Smooth muscle cell (in vitro differentiated cells): ENCODE data around the gene POU2F1. TPM values are rescaled to one million over a fixed set of nuclear protein-coding genes. Genes with fewer than 3 reads are reported as not detected.
A peak's percentile ranks its signal among the peaks of the same experiment; 100 is the strongest.

Source experiments
- DNase-seq: peaks from one replicate; lab custom pipeline; 2025; ENCODE audit not compliant: unreplicated experiment; lab: John Stamatoyannopoulos, UW
- H2AFZ ChIP-seq: fragments of 200-600 bp; sonication (generic); 2 replicates; pipeline ENCODE4 v1.6.0; 2016; ENCODE audit warnings: antibody characterized with exemption, low read depth, mild to moderate bottlenecking
- H3F3A ChIP-seq: fragments of 200-600 bp; sonication (generic); 2 replicates; pipeline ENCODE4 v1.6.0; 2017; ENCODE audit warnings: antibody characterized with exemption, low read depth
- H3K27ac ChIP-seq: fragments of 200-600 bp; sonication (generic); 2 replicates; pipeline ENCODE4 v1.5.1; 2016; ENCODE audit warnings: low read depth, mild to moderate bottlenecking
- H3K27me3 ChIP-seq: fragments of 200-600 bp; sonication (generic); 2 replicates; pipeline ENCODE4 v1.6.1; 2016; ENCODE audit warnings: low read depth, mild to moderate bottlenecking
- H3K36me3 ChIP-seq: fragments of 200-600 bp; sonication (generic); 2 replicates; pipeline ENCODE4 v1.5.1; 2016; ENCODE audit warnings: low read depth
- H3K4me1 ChIP-seq: fragments of 200-600 bp; sonication (generic); 2 replicates; pipeline ENCODE4 v1.5.1; 2016; ENCODE audit warnings: low read depth
- H3K4me2 ChIP-seq: fragments of 200-600 bp; sonication (generic); 2 replicates; pipeline ENCODE4 v1.6.0; 2016; ENCODE audit warnings: mild to moderate bottlenecking
- H3K4me3 ChIP-seq: fragments of 200-600 bp; sonication (generic); 2 replicates; pipeline ENCODE4 v1.5.1; 2016; ENCODE audit warnings: mild to moderate bottlenecking
- H3K79me2 ChIP-seq: fragments of 200-600 bp; sonication (generic); 2 replicates; pipeline ENCODE4 v1.6.0; 2016; ENCODE audit warnings: low read depth, mild to moderate bottlenecking
- H3K9ac ChIP-seq: fragments of 200-600 bp; sonication (generic); 2 replicates; pipeline ENCODE4 v1.6.0; 2016; ENCODE audit warnings: low read depth
- H3K9me3 ChIP-seq: fragments of 200-600 bp; sonication (generic); replicated peaks from 2 replicates; pipeline ENCODE4 v1.5.1; 2016; ENCODE audit warnings: low read depth
- H4K20me1 ChIP-seq: fragments of 200-600 bp; sonication (generic); 2 replicates; pipeline ENCODE4 v1.6.0; 2016; ENCODE audit warnings: low read depth
- CTCF ChIP-seq: fragments of 200-600 bp; sonication (generic); IDR thresholded peaks from 2 replicates; pipeline ENCODE4 v1.5.1; 2017; ENCODE audit warnings: borderline replicate concordance, mild to moderate bottlenecking, antibody characterized with exemption; ENCODE audit not compliant: insufficient read depth, poor library complexity, severe bottlenecking
- WGBS: methylation state at CpG from one replicate; pipeline ENCODE4 v1.1.7; 2016; ENCODE audit warnings: low lambda C conversion rate; 5-methylcytosine and 5-hydroxymethylcytosine counted together
- polyA plus RNA-seq: library from polyadenylated mRNA; unstranded; fragments of >200 nt; fragmentation: Nextera tagmentation; extraction: Ambion mirVana; gene quantifications from 2 replicates; pipeline ENCODE4 v1.2.1, GENCODE V29; 2016
- total RNA-seq: library from RNA; depleted of rRNA; stranded (reverse); fragments of >200 nt; gene quantifications from 2 replicates; pipeline ENCODE4 v1.2.3, GENCODE V29; 2014

The POU2F1 gene
- total and polyA plus RNA-seq, 2 experiments from 2014 or later, result 5.3 to 15.6 TPM

GRCh38 chr1:167219646-167220536 lies 795 bp upstream of the POU2F1 start:
- H3K36me3 ChIP-seq, result no peaks in the 10 kb centered on the region
- peaks cover 25% of the 10 kb centered on the region for H3K79me2 ChIP-seq
- H3F3A ChIP-seq, result peaks cover 9% of the 10 kb centered on the region
- H3K27ac ChIP-seq, result peak overlapping the region; percentile 55
- H2AFZ ChIP-seq, result peak overlapping the region; percentile 97
- peaks cover 20% of the 10 kb centered on the region for H4K20me1 ChIP-seq
- H3K27me3 ChIP-seq, result no peaks in the 10 kb centered on the region
- DNase-seq, result peak; percentile 75
- TF ChIP-seq CTCF, result no peak
- H3K9me3 ChIP-seq, result no peaks in the 10 kb centered on the region
- under 1% methylated on average over 55 of the region's 55 CpGs for WGBS
- peak overlapping the region; percentile 93 for H3K4me2 ChIP-seq
- peak overlapping the region; percentile 77 for H3K4me3 ChIP-seq
- peaks cover 19% of the 10 kb centered on the region for H3K4me1 ChIP-seq
- H3K9ac ChIP-seq, result peak overlapping the region; percentile 42

- peak; percentile 31 for DNase-seq
- H3K27me3 ChIP-seq, result no peaks in the 10 kb centered on the region
Observed at GRCh38 chr1:167221126-167221737, 546 bp downstream of the POU2F1 start.

GRCh38 chr1:167221738-167222610 lies 1.3 kb downstream of the POU2F1 start:
- Histone ChIP-seq H3K27ac (peak overlapping the region; percentile 78), H3K4me1 (peaks cover 36% of the 10 kb centered on the region), H3K4me2 (peak overlapping the region; percentile 92), H3K79me2 (peaks cover 46% of the 10 kb centered on the region), H3K36me3 (no peaks in the 10 kb centered on the region), H3K4me3 (peak overlapping the region; percentile 96), H2AFZ (peak overlapping the region; percentile 94), H3K9me3 (no peaks in the 10 kb centered on the region), H3K27me3 (no peaks in the 10 kb centered on the region), H4K20me1 (peaks cover 39% of the 10 kb centered on the region), H3F3A (peaks cover 9% of the 10 kb centered on the region), H3K9ac (peak overlapping the region; percentile 66)
- no peak for TF ChIP-seq CTCF
- peak; percentile 31 for DNase-seq
- under 1% methylated on average over 25 of the region's 54 CpGs for WGBS

More at GRCh38 chr1:167221126-167221737, 546 bp downstream of the POU2F1 start:
- Histone ChIP-seq H3K36me3 (no peaks in the 10 kb centered on the region), H3K79me2 (peaks cover 38% of the 10 kb centered on the region), H3K4me2 (peak overlapping the region; percentile 92), H2AFZ (peak overlapping the region; percentile 94), H3K9ac (peak overlapping the region; percentile 79), H3K4me3 (peak overlapping the region; percentile 96), H3K4me1 (peaks cover 28% of the 10 kb centered on the region), H4K20me1 (peaks cover 31% of the 10 kb centered on the region), H3K27ac (peak overlapping the region; percentile 79), H3K9me3 (no peaks in the 10 kb centered on the region), H3F3A (peaks cover 9% of the 10 kb centered on the region)
- TF ChIP-seq CTCF, result no peak
- 2% methylated on average over 7 of the region's 76 CpGs for WGBS
